K562 (cell line): ENCODE results near the gene NEDD4. TPM values are rescaled to one million over a fixed set of nuclear protein-coding genes. Genes with fewer than 3 reads are reported as not detected.

Experiments
- ATAC-seq: fragments of 200-7000 bp; cut with Tn5 transposase; 3 replicates; pipeline ENCODE4 v1.9.1; 2020; ENCODE audit warnings: moderate library complexity
- BruUV-seq: library from RNA; stranded (reverse); fragments of 400-500 nt; replicated peaks from 2 replicates; lab custom pipeline; 2021; lab: Mats Ljungman, UMichigan
- CTCF ChIA-PET: fragments of 300-600 bp; formaldehyde crosslinking; extraction: SDS; loops from one replicate; lab custom pipeline; 2021; ENCODE audit warnings: low intra/inter-chr PET ratio; lab: Yijun Ruan, JAX
- POLR2A ChIA-PET: fragments of 300-600, 350-650 bp; sonication (Branson Sonifier 250); formaldehyde crosslinking; extraction: SDS; loops from one replicate; lab custom pipeline; 2021; ENCODE audit warnings: antibody characterized with exemption, inconsistent platforms; lab: Yijun Ruan, JAX
- DNase-seq, 4 experiments: peaks; one replicate each; pipeline versions ENCODE4 v3.0.0 to v3.0.0-alpha.2; 2011 to 2018; ENCODE audit warnings: low spot score in 3 of 4, mixed read lengths in 3 of 4; ENCODE audit errors: extremely low read depth in 1 of 4
- FAIRE-seq: peaks from 2 replicates; lab custom pipeline; 2011; peaks lifted over from hg19 to GRCh38; lab: Jason Lieb, UNC
- H2AFZ ChIP-seq: 2 replicates; pipeline ENCODE4 v1.6.0; 2011; ENCODE audit warnings: low read depth, low read length, control low read depth, inconsistent platforms
- H3K27ac ChIP-seq: fragments of 200-600 bp; 3 replicates; pipeline ENCODE4 v1.8.0; 2011; ENCODE audit warnings: low read depth, mild to moderate bottlenecking, control low read depth, inconsistent platforms, low read length, moderate library complexity, mixed read lengths; ENCODE audit errors: extremely low read depth
- H3K27me3 ChIP-seq, 2 experiments: fragments of 300-600 bp in 1 of 2; 2 replicates in 1 of 2; 3 replicates in 1 of 2; pipeline versions ENCODE4 v1.6.0 to v1.8.0; 2011; ENCODE audit warnings: inconsistent platforms in 2 of 2, low read length in 2 of 2, mild to moderate bottlenecking in 1 of 2, mixed read lengths in 1 of 2, moderate library complexity in 1 of 2; ENCODE audit not compliant: control insufficient read depth in 2 of 2, insufficient read depth in 2 of 2
- H3K36me3 ChIP-seq: fragments of 300-600 bp; 3 replicates; pipeline ENCODE4 v1.8.0; 2011; ENCODE audit warnings: mild to moderate bottlenecking, low read length, inconsistent platforms; ENCODE audit not compliant: control insufficient read depth, insufficient read depth
- H3K4me1 ChIP-seq, 2 experiments: fragments of 200-600 bp in 1 of 2; replicated peaks in 1 of 2; 2 replicates in 1 of 2; 3 replicates in 1 of 2; pipeline versions ENCODE4 v1.5.1 to v1.8.0; 2011; ENCODE audit warnings: inconsistent platforms in 2 of 2, low read length in 2 of 2, mild to moderate bottlenecking in 1 of 2, mixed read lengths in 1 of 2, moderate library complexity in 1 of 2; ENCODE audit not compliant: control insufficient read depth in 2 of 2, insufficient read depth in 2 of 2
- H3K4me2 ChIP-seq: 2 replicates; pipeline ENCODE4 v1.6.1; 2011; ENCODE audit warnings: low read length, control low read depth, inconsistent platforms, mixed read lengths; ENCODE audit not compliant: insufficient read depth
- H3K4me3 ChIP-seq: fragments of 200-600 bp; sonication (generic), shearing (Covaris generic); 2 replicates; pipeline ENCODE4 v1.5.1; 2016; ENCODE audit warnings: control low read depth, inconsistent platforms
- H3K79me2 ChIP-seq: fragments of 200-600 bp; 3 replicates; pipeline ENCODE4 v1.8.0; 2011; ENCODE audit warnings: low read length, inconsistent platforms; ENCODE audit not compliant: control insufficient read depth, insufficient read depth
- H3K9ac ChIP-seq, 2 experiments: 2 replicates each; pipeline versions ENCODE4 v1.6.0 to v1.6.1; 2011; ENCODE audit warnings: low read depth in 2 of 2, low read length in 2 of 2, control low read depth in 1 of 2, inconsistent platforms in 1 of 2, mild to moderate bottlenecking in 1 of 2, mixed read lengths in 1 of 2; ENCODE audit not compliant: insufficient read depth in 1 of 2
- H3K9me1 ChIP-seq: one replicate; pipeline ENCODE4 v1.6.0; 2011; ENCODE audit warnings: inconsistent platforms, mild to moderate bottlenecking, low read length, moderate library complexity; ENCODE audit not compliant: control insufficient read depth, insufficient read depth
- H3K9me3 ChIP-seq: replicated peaks from 2 replicates; pipeline ENCODE4 v1.5.1; 2011; ENCODE audit warnings: low read depth, low read length, inconsistent platforms; ENCODE audit not compliant: control insufficient read depth, insufficient read depth
- H4K20me1 ChIP-seq: replicated peaks from 2 replicates; pipeline ENCODE4 v1.6.1; 2011; ENCODE audit warnings: low read length, inconsistent platforms, mixed read lengths; ENCODE audit not compliant: control insufficient read depth, insufficient read depth
- CBX1 ChIP-seq: sonication (generic); IDR thresholded peaks from 2 replicates; pipeline ENCODE4 v1.6.1; 2016; ENCODE audit warnings: antibody characterized with exemption, low read depth, mild to moderate bottlenecking
- CBX5 ChIP-seq: IDR thresholded peaks from 2 replicates; pipeline ENCODE4 v1.6.1; 2014; ENCODE audit warnings: low read depth, borderline replicate concordance
- HNRNPUL1 ChIP-seq: fragments of 200-400 bp; formaldehyde crosslinking; IDR thresholded peaks from 2 replicates; pipeline ENCODE4 v1.6.1; 2017; ENCODE audit warnings: low read length
- TRIM28 ChIP-seq: fragments of 450-650 bp; IDR thresholded peaks from 2 replicates; pipeline ENCODE4 v1.6.1; 2017
- ZFP36 ChIP-seq: fragments of 150-350 bp; IDR thresholded peaks from 2 replicates; pipeline ENCODE4 v1.6.1; 2018; ENCODE audit warnings: low read length, low read depth; ENCODE audit not compliant: partially characterized antibody
- ZNF239 ChIP-seq: fragments of 250-450 bp; sonication (Bioruptor Pico); IDR thresholded peaks from 2 replicates; pipeline ENCODE4 v1.4.0; 2020; ENCODE audit warnings: mild to moderate bottlenecking
- WGBS: fragments of 100-300 bp; shearing (Covaris generic); methylation state at CpG from one replicate; pipeline ENCODE4 v1.1.6; 2016; ENCODE audit warnings: low coverage, mixed read lengths; ENCODE audit not compliant: insufficient coverage; ENCODE audit errors: missing lambda C conversion rate; 5-methylcytosine and 5-hydroxymethylcytosine counted together
- in situ Hi-C: fragments of 300-500 bp; cut with MboI; formaldehyde crosslinking; loops from 4 replicates; pipeline ENCODE4 v1.15.0; 2018; ENCODE audit warnings: inconsistent platforms, mixed read lengths
- intact Hi-C: fragments of 100-400 bp; cut with micrococcal nuclease; formaldehyde crosslinking; loops from 2 replicates; pipeline ENCODE4 v1.14.2; 2022
- polyA plus RNA-seq, 8 experiments: library from polyadenylated mRNA; depleted of rRNA in 4 of 8; stranded (reverse) in 5 of 8; unstranded in 3 of 8; fragments of >200 nt; fragmentation: Nextera tagmentation in 2 of 8; fragmentation: Illumina TruSeq in 1 of 8; extraction: Ambion mirVana in 2 of 8; extraction: Trizol in 1 of 8; gene quantifications; 2 replicates each; pipeline versions ENCODE4 v1.2.1 to v1.2.3, GENCODE V29; 2011 to 2014; ENCODE audit warnings: inconsistent platforms in 1 of 8, missing spikeins in 1 of 8
- total RNA-seq, 7 experiments: library from RNA; depleted of rRNA in 6 of 7; stranded (reverse); fragments of >200 nt in 6 of 7; fragmentation: Illumina TruSeq in 2 of 7; extraction: Trizol in 2 of 7; gene quantifications; 2 replicates each; pipeline versions ENCODE4 v1.2.1 to v1.2.3, GENCODE V29; 2011 to 2021; ENCODE audit warnings: low replicate concordance in 1 of 7
- TF ChIP-seq, protein P1 (sequence below): sonication (generic); formaldehyde crosslinking; IDR thresholded peaks from 2 replicates; pipeline ENCODE4 v1.4.0; 2020; ENCODE audit warnings: mild to moderate bottlenecking, missing genetic modification reagents
- TF ChIP-seq, protein P2 (sequence below): fragments of 150-350 bp; IDR thresholded peaks from 2 replicates; pipeline ENCODE4 v1.6.1; 2014; ENCODE audit warnings: low read depth, mild to moderate bottlenecking, low read length, borderline replicate concordance
- TF ChIP-seq, protein P3 (sequence below): fragments of 450-650 bp; IDR thresholded peaks from 2 replicates; pipeline ENCODE4 v1.6.1; 2018; ENCODE audit warnings: mild to moderate bottlenecking, low read depth; ENCODE audit not compliant: partially characterized antibody

The NEDD4 gene
- total and polyA plus RNA-seq, 9 of the 15 experiments (the other 6 are each of a cell fraction or from before 2014, with no cell fraction given): 7.2 to 23.7 (median 17.3) TPM

DNA sequence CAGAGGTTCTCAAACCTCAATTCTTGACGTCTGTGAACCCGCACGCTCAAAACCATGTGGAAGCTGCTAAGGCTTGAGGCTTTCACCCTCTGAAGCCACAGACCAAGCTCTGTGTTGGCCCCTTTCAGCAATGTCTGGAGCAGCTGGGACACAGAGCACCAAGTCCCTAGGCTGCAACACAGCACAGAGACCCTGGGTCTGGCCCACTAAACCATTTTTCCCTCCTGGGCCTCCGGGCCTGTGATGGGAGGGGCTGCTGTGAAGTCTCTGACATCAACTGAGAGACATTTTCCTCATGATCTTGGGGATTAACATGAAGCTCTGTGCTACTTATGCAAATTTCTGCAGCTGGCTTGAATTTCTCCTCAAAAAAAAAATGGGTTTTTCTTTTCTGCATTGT lies 21.3 kb upstream of the NEDD4 start:
- no peaks in the 10 kb centered on the region for H3K9me1 ChIP-seq
- H4K20me1 ChIP-seq: no peaks in the 10 kb centered on the region
- no peak overlapping the region for H3K4me3 ChIP-seq
- no peak overlapping the region for H3K9ac ChIP-seq
- no peaks in the 10 kb centered on the region; the same call in none of the 2 replicates for H3K9me3 ChIP-seq
- WGBS: 50% methylated on average over 4 of the region's 4 CpGs
- H3K4me1 ChIP-seq: peaks cover 0 to 5% of the 10 kb centered on the region in 2 experiments; a peak in 1 of 5 replicates
- DNase-seq: no peak
- no peak overlapping the region for H3K27ac ChIP-seq
- TF ChIP-seq, protein P1, sequence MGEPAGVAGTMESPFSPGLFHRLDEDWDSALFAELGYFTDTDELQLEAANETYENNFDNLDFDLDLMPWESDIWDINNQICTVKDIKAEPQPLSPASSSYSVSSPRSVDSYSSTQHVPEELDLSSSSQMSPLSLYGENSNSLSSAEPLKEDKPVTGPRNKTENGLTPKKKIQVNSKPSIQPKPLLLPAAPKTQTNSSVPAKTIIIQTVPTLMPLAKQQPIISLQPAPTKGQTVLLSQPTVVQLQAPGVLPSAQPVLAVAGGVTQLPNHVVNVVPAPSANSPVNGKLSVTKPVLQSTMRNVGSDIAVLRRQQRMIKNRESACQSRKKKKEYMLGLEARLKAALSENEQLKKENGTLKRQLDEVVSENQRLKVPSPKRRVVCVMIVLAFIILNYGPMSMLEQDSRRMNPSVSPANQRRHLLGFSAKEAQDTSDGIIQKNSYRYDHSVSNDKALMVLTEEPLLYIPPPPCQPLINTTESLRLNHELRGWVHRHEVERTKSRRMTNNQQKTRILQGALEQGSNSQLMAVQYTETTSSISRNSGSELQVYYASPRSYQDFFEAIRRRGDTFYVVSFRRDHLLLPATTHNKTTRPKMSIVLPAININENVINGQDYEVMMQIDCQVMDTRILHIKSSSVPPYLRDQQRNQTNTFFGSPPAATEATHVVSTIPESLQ (CRISPR knock-in tag): no peak
- TF ChIP-seq ZFP36: peak; percentile 91
- 0 out of 2 replicates have a peak, but pooled peaks have one; percentile 46 for TF ChIP-seq TRIM28
- TF ChIP-seq CBX5: 0 out of 2 replicates have a peak, but pooled peaks have one; percentile 72
- TF ChIP-seq HNRNPUL1: no peak
- no peak for TF ChIP-seq ZNF239 (CRISPR knock-in tag)
- TF ChIP-seq, protein P2, sequence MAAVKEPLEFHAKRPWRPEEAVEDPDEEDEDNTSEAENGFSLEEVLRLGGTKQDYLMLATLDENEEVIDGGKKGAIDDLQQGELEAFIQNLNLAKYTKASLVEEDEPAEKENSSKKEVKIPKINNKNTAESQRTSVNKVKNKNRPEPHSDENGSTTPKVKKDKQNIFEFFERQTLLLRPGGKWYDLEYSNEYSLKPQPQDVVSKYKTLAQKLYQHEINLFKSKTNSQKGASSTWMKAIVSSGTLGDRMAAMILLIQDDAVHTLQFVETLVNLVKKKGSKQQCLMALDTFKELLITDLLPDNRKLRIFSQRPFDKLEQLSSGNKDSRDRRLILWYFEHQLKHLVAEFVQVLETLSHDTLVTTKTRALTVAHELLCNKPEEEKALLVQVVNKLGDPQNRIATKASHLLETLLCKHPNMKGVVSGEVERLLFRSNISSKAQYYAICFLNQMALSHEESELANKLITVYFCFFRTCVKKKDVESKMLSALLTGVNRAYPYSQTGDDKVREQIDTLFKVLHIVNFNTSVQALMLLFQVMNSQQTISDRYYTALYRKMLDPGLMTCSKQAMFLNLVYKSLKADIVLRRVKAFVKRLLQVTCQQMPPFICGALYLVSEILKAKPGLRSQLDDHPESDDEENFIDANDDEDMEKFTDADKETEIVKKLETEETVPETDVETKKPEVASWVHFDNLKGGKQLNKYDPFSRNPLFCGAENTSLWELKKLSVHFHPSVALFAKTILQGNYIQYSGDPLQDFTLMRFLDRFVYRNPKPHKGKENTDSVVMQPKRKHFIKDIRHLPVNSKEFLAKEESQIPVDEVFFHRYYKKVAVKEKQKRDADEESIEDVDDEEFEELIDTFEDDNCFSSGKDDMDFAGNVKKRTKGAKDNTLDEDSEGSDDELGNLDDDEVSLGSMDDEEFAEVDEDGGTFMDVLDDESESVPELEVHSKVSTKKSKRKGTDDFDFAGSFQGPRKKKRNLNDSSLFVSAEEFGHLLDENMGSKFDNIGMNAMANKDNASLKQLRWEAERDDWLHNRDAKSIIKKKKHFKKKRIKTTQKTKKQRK: 0 out of 2 replicates have a peak, but pooled peaks have one; percentile 36
- TF ChIP-seq, protein P3, sequence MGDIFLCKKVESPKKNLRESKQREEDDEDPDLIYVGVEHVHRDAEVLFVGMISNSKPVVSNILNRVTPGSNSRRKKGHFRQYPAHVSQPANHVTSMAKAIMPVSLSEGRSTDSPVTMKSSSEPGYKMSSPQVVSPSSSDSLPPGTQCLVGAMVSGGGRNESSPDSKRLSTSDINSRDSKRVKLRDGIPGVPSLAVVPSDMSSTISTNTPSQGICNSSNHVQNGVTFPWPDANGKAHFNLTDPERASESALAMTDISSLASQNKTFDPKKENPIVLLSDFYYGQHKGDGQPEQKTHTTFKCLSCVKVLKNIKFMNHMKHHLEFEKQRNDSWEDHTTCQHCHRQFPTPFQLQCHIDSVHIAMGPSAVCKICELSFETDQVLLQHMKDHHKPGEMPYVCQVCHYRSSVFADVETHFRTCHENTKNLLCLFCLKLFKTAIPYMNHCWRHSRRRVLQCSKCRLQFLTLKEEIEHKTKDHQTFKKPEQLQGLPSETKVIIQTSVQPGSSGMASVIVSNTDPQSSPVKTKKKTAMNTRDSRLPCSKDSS: peak; percentile 42
- TF ChIP-seq CBX1: 0 out of 2 replicates have a peak, but pooled peaks have one; percentile 54
- TF ChIP-seq, all 486 proteins: peak for 6
- POLR2A ChIA-PET: no interaction called here
- ATAC-seq: no peak
- Histone ChIP-seq H3K36me3 (no peaks in the 10 kb centered on the region), H2AFZ (no peak overlapping the region), H3K4me2 (no peak overlapping the region), H3K27me3 (no peaks in the 10 kb centered on the region; a peak in 1 of 5 replicates), H3K79me2 (no peaks in the 10 kb centered on the region)
- FAIRE-seq: no peak
- intact Hi-C loops: no loop called here
- in situ Hi-C loops: no loop called here
- no TSS peak for BruUV-seq
- CTCF ChIA-PET: no interaction called here
